Astrocyte of the spinal cord (primary cell): ENCODE data around the gene TPP2.

Experiments
- DNase-seq: peaks from one replicate; pipeline ENCODE4 v3.0.0; 2011; ENCODE audit warnings: low read depth, low spot score
- H3K4me3 ChIP-seq: 2 replicates; pipeline ENCODE4 v1.5.1; 2011; ENCODE audit warnings: low read depth, mild to moderate bottlenecking, low read length, moderate library complexity
- in situ Hi-C: cut with HindIII; loops from 2 replicates; pipeline ENCODE4 v1.10.0; 2017; ENCODE audit warnings: low sequenced_read_pairs
- TF ChIP-seq, protein P1 (sequence below): IDR thresholded peaks from 2 replicates; pipeline ENCODE4 v1.5.1; 2012; ENCODE audit warnings: low read depth, mild to moderate bottlenecking, low read length, inconsistent platforms

TPP2 gene

DNA sequence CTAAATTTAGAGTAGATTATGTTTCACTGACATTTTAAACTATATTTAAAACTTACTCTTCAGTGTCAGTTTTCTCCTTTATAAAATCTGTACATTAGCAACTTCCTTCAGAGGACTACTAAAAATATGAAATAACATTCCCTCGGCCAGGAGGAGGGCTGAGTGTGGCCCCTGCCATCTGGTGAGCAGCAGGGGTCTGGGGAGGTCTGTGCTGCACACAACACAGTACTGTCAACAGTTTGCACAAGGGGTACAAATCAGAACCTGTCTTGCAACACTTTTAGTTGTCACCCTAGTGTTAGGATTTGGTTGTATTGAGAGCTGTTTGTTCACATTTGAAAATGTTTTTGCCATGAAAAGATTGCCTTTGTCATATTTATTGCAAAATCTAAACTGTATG is 48.9 kb downstream of the TPP2 start:
- in situ Hi-C loops, result no loop called here
- TF ChIP-seq, protein P1, sequence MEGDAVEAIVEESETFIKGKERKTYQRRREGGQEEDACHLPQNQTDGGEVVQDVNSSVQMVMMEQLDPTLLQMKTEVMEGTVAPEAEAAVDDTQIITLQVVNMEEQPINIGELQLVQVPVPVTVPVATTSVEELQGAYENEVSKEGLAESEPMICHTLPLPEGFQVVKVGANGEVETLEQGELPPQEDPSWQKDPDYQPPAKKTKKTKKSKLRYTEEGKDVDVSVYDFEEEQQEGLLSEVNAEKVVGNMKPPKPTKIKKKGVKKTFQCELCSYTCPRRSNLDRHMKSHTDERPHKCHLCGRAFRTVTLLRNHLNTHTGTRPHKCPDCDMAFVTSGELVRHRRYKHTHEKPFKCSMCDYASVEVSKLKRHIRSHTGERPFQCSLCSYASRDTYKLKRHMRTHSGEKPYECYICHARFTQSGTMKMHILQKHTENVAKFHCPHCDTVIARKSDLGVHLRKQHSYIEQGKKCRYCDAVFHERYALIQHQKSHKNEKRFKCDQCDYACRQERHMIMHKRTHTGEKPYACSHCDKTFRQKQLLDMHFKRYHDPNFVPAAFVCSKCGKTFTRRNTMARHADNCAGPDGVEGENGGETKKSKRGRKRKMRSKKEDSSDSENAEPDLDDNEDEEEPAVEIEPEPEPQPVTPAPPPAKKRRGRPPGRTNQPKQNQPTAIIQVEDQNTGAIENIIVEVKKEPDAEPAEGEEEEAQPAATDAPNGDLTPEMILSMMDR, result no peak
- H3K4me3 ChIP-seq, result no peak overlapping the region
- DNase-seq, result no peak

DNA sequence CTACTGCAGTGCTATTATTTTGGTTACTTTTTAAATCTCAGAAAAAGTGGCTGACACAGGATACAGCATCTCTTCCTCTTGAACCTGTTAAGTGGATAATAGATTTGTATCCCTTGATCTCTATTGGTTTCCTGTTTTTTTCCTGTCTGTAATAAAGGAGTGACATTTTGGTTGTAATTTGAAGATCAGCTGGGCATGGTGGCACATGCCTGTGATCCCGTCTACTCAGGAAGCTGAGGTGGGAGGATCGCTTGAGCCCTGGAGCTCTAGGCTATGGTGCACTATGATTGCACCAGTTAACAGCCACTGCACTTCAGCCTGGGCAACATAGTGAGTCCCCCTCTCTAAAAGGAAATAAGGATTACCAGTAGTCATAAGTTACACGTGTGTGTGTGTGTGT is 51.3 kb downstream of the TPP2 start:
- no peak for DNase-seq
- in situ Hi-C loops, result no loop called here
- no peak overlapping the region for H3K4me3 ChIP-seq
- TF ChIP-seq, protein P1, result no peak

DNA sequence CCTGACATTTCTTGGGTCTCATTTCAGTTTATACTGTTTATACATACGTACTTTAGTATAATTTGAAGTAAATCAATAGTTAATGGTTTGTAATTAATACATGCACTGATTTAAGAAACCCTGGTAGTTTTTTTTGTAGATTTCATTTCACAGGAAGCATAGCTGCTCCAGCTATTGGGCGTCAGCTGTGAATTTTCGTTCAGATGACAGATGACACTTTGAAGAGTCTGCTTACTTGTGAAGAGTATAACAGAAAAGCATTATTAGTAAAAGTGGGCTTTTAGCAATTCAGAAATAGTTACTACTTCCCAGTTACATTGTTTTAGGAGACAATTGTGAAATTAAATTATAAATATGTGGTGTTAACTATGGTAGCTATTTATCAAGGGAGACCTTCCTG is 53.7 kb downstream of the TPP2 start:
- no peak overlapping the region for H3K4me3 ChIP-seq
- DNase-seq, result no peak
- in situ Hi-C loops, result no loop called here

GRCh38 chr13:102651392-102651791 is 54.6 kb downstream of the TPP2 start:
- in situ Hi-C loops, result no loop called here
- no peak overlapping the region for H3K4me3 ChIP-seq
- TF ChIP-seq, protein P1, result no peak
- peak; percentile 46 for DNase-seq

More for the DNA sequence above, 53.7 kb downstream of the TPP2 start:
- TF ChIP-seq, protein P1, result no peak

DNA sequence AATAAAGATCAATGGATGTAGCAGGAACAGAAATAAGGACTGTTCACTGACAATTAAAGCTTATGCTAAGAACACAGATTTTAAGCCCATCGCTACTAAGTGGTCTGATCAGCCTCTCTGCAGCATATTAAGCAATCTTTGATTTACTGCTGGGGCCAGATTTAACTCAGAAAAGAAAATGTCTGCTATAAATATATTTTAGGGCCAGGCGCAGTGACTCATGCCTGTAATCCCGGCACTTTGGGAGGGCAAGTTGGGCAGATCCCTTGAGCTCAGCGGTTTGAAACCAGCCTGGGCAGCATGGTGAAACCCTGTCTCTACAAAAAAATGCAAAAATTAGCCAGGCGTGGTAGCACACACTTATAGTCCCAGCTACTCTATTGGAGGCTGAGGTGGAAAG is 55.1 kb downstream of the TPP2 start:
- DNase-seq, result peak; percentile 7

GRCh38 chr13:102654756-102655155 is 58.0 kb downstream of the TPP2 start:
- H3K4me3 ChIP-seq, result no peak overlapping the region
- no peak for DNase-seq
- TF ChIP-seq, protein P1, result no peak

More for the DNA sequence above, 55.1 kb downstream of the TPP2 start:
- H3K4me3 ChIP-seq, result no peak overlapping the region
- TF ChIP-seq, protein P1, result no peak
- in situ Hi-C loops, result no loop called here

GRCh38 chr13:102657630-102658029 is 60.8 kb downstream of the TPP2 start:
- no peak overlapping the region for H3K4me3 ChIP-seq
- in situ Hi-C loops, result no loop called here
- no peak for DNase-seq
- TF ChIP-seq, protein P1, result peak; percentile 41

More at GRCh38 chr13:102654756-102655155, 58.0 kb downstream of the TPP2 start:
- in situ Hi-C loops, result no loop called here
